ENCODE measurements around the gene RASGEF1B. TPM values are rescaled to one million over a fixed set of nuclear protein-coding genes. Genes with fewer than 3 reads are reported as not detected.

The RASGEF1B gene
- total RNA-seq, 2 donors from 2014 or later = 4.3 to 8.6 TPM

GRCh38 chr4:81449015-81449414 lies 22.7 kb downstream of the RASGEF1B start:
- 90 to 98% methylated on average over 6 of the region's 6 CpGs for WGBS, 2 donors
- no peak for TF ChIP-seq POLR2A (IDR thresholded peaks at IDR 0.05)
- TF ChIP-seq CTCF (IDR thresholded peaks at IDR 0.05) = no peak
- Histone ChIP-seq H3K4me3 (no peak overlapping the region), H3K27ac (no peak overlapping the region), H3K4me1 (no peaks in the 10 kb centered on the region), H3K36me3 (replicated peaks in 1 of 2; ENCODE audit: insufficient read depth in 1 of 2, low read depth in 2 of 2) (peaks cover 0 to 2% of the 10 kb centered on the region in 2 donors), H3K27me3 (no peaks in the 10 kb centered on the region), H3K9me3 (no peaks in the 10 kb centered on the region)
- intact Hi-C loops (cut with DNase I) = no loop called here
- no peak for DNase-seq
- ATAC-seq = no peak

GRCh38 chr4:81447566-81448229 lies 24.0 kb downstream of the RASGEF1B start:
- no peak for TF ChIP-seq CTCF (IDR thresholded peaks at IDR 0.05)
- no peak for TF ChIP-seq POLR2A (IDR thresholded peaks at IDR 0.05)
- Histone ChIP-seq H3K4me3 (no peak overlapping the region), H3K27ac (no peak overlapping the region), H3K4me1 (no peaks in the 10 kb centered on the region), H3K27me3 (no peaks in the 10 kb centered on the region), H3K36me3 (replicated peaks in 1 of 2; ENCODE audit: insufficient read depth in 1 of 2, low read depth in 2 of 2) (peaks cover 0 to 3% of the 10 kb centered on the region in 2 donors), H3K9me3 (no peaks in the 10 kb centered on the region)
- ATAC-seq = no peak
- WGBS, 2 donors = 76 to 80% methylated on average over 10 of the region's 10 CpGs
- no peak for DNase-seq
- intact Hi-C loops (cut with DNase I) = no loop called here

- H3K27ac ChIP-seq = no peak overlapping the region
- no peaks in the 10 kb centered on the region for H3K27me3 ChIP-seq
- peaks cover 0 to 3% of the 10 kb centered on the region in 2 donors for H3K36me3 ChIP-seq (replicated peaks in 1 of 2; ENCODE audit: insufficient read depth in 1 of 2, low read depth in 2 of 2)
- DNase-seq = no peak
- no peaks in the 10 kb centered on the region for H3K9me3 ChIP-seq
- ATAC-seq = no peak
- 86 to 100% methylated on average over 1 of the region's 1 CpG for WGBS, 2 donors
- no peak for TF ChIP-seq CTCF (IDR thresholded peaks at IDR 0.05)
- no peak for TF ChIP-seq POLR2A (IDR thresholded peaks at IDR 0.05)
- no peaks in the 10 kb centered on the region for H3K4me1 ChIP-seq
- intact Hi-C loops (cut with DNase I) = no loop called here
- H3K4me3 ChIP-seq = no peak overlapping the region
These were observed 25.1 kb downstream of the RASGEF1B start for GRCh38 chr4:81446634-81447033.

GRCh38 chr4:81445196-81445595 lies 26.5 kb downstream of the RASGEF1B start:
- ATAC-seq (no peak), DNase-seq (no peak)
- H3K4me3 ChIP-seq = no peak overlapping the region
- H3K27ac ChIP-seq = no peak overlapping the region
- TF ChIP-seq CTCF (IDR thresholded peaks at IDR 0.05) (no peak), POLR2A (IDR thresholded peaks at IDR 0.05) (no peak)
- peaks cover 0 to 3% of the 10 kb centered on the region in 2 donors for H3K36me3 ChIP-seq (replicated peaks in 1 of 2; ENCODE audit: insufficient read depth in 1 of 2, low read depth in 2 of 2)
- WGBS, 2 donors = 92 to 93% methylated on average over 5 of the region's 5 CpGs
- H3K9me3 ChIP-seq = no peaks in the 10 kb centered on the region
- H3K4me1 ChIP-seq = no peaks in the 10 kb centered on the region
- no peaks in the 10 kb centered on the region for H3K27me3 ChIP-seq
- intact Hi-C loops (cut with DNase I) = no loop called here

- Histone ChIP-seq H3K4me3 (no peak overlapping the region), H3K27me3 (no peaks in the 10 kb centered on the region), H3K4me1 (no peaks in the 10 kb centered on the region), H3K36me3 (replicated peaks in 1 of 2; ENCODE audit: insufficient read depth in 1 of 2, low read depth in 2 of 2) (peaks cover 0 to 3% of the 10 kb centered on the region in 2 donors), H3K9me3 (no peaks in the 10 kb centered on the region), H3K27ac (no peak overlapping the region)
- WGBS, 2 donors = 89 to 91% methylated on average over 4 of the region's 4 CpGs
- no peak for TF ChIP-seq POLR2A (IDR thresholded peaks at IDR 0.05)
- no peak for TF ChIP-seq CTCF (IDR thresholded peaks at IDR 0.05)
- DNase-seq (no peak), ATAC-seq (no peak)
- intact Hi-C loops (cut with DNase I) = no loop called here
These were observed 29.1 kb downstream of the RASGEF1B start for GRCh38 chr4:81442484-81443085.

All from body of pancreas (tissue), 4 donors.